Activated CD4-positive, alpha-beta T cell treated with anti-CD3 and anti-CD28 coated beads, Interleukin-2, amount 50 U/mL, for 1 hour (primary cell): Measurements from ENCODE around the gene FLVCR2.

Experiments used
- DNase-seq: peaks from one replicate; pipeline ENCODE4 v3.0.0-alpha.2; 2020

FLVCR2 gene

GRCh38 chr14:75578102-75578785 is at the start of gene FLVCR2:
Gene FLVCR2 (plus strand): TSS chr14:75578620. CDS start chr14:75578973, 353 bp downstream.
- DNase-seq = peak; percentile 59

- no peak for DNase-seq
These were observed 47.2 kb upstream of the FLVCR2 start for GRCh38 chr14:75531256-75531655.

- no peak for DNase-seq
These were observed 46.6 kb upstream of the FLVCR2 start for GRCh38 chr14:75531660-75532317.

GRCh38 chr14:75533791-75534555 is 44.4 kb upstream of the FLVCR2 start:
- DNase-seq = no peak

- no peak for DNase-seq
These were observed 43.1 kb upstream of the FLVCR2 start for GRCh38 chr14:75535164-75535898.

GRCh38 chr14:75537071-75537470 is 41.3 kb upstream of the FLVCR2 start:
- DNase-seq = no peak

GRCh38 chr14:75539162-75539560 is 39.3 kb upstream of the FLVCR2 start:
- DNase-seq = no peak

- DNase-seq = no peak
These were observed 38.6 kb upstream of the FLVCR2 start for GRCh38 chr14:75539561-75540478.

GRCh38 chr14:75540479-75540851 is 38.0 kb upstream of the FLVCR2 start:
- no peak for DNase-seq

GRCh38 chr14:75542588-75543091 is 35.8 kb upstream of the FLVCR2 start:
- DNase-seq = peak; percentile 70

- no peak for DNase-seq
These were observed 35.2 kb upstream of the FLVCR2 start for GRCh38 chr14:75543253-75543652.

GRCh38 chr14:75543786-75544185 is 34.6 kb upstream of the FLVCR2 start:
- DNase-seq = no peak

- DNase-seq = no peak
These were observed 32.5 kb upstream of the FLVCR2 start for GRCh38 chr14:75545907-75546306.

- no peak for DNase-seq
These were observed 30.7 kb upstream of the FLVCR2 start for GRCh38 chr14:75547552-75548250.

GRCh38 chr14:75548544-75548943 is 29.9 kb upstream of the FLVCR2 start:
- DNase-seq = no peak

GRCh38 chr14:75549169-75549568 is 29.3 kb upstream of the FLVCR2 start:
- DNase-seq = no peak

GRCh38 chr14:75551021-75551420 is 27.4 kb upstream of the FLVCR2 start:
- no peak for DNase-seq

GRCh38 chr14:75553157-75553556 is 25.3 kb upstream of the FLVCR2 start:
- DNase-seq = no peak

GRCh38 chr14:75553761-75554364 is 24.6 kb upstream of the FLVCR2 start:
- no peak for DNase-seq

- DNase-seq = no peak
These were observed 23.9 kb upstream of the FLVCR2 start for GRCh38 chr14:75554482-75554881.

- DNase-seq = no peak
These were observed 20.0 kb upstream of the FLVCR2 start for GRCh38 chr14:75558440-75558839.
